GM12892 (cell line): Measurements from ENCODE around the gene GP9.

Experiments used
- POLR2A ChIP-seq: IDR thresholded peaks from 2 replicates; pipeline ENCODE4 v1.6.1; 2011; ENCODE audit warnings: low read depth, low read length, control low read depth
- TAF1 ChIP-seq: IDR thresholded peaks from 2 replicates; pipeline ENCODE4 v1.6.1; 2011; ENCODE audit warnings: low read depth, mild to moderate bottlenecking, control low read depth, low read length, borderline replicate concordance

DNA sequence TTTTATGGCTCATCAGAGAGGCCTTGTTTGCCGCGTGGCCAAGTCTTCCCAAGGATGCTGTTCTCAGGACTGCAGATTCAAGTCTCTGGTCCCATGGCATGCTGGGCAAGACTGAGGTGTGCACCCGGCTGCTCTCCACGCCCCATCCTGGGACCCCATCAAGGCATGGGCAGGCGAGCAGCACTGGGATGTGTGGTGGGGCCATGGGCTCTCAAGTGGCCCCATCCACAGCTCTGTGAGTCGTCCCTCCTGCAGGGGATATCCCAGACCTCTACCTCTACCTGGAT, 13.1 kb upstream of the GP9 start:
- TF ChIP-seq POLR2A, result no peak
- no peak for TF ChIP-seq TAF1
